Measurements from ENCODE around the gene METTL4. TPM values are rescaled to one million over a fixed set of nuclear protein-coding genes. Genes with fewer than 3 reads are reported as not detected.

METTL4 gene
- polyA plus RNA-seq, 2 of the 4 experiments (the other 2 are of a cell fraction) = 7.1 to 14.9 TPM

DNA sequence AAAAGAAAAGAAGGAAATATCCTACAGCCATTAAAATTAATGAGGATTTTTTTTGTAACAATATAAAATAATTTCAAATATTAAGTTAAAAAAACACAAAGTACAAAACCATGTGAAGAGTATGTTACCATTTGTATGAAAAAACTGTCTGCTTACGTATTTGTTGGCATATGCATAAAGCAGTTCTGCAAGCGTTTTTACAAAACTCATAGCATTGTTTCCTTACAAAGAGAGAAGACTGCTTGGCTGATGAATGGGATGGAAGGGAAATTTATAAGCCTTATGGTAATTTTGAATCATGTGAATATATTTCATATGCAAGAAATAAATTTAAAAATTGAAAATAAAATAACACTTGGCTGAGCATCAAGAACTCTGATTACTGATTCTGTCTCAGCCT, 63.1 kb downstream of the METTL4 start:
- Histone ChIP-seq H3K27ac (no peak overlapping the region), H3K4me2 (no peak overlapping the region), H3K4me3 (no peak overlapping the region), H3K4me1 (no peaks in the 10 kb centered on the region), H3K9me3 (no peaks in the 10 kb centered on the region)
- ATAC-seq = no peak
- POLR2A ChIA-PET = no interaction called here
- no peak for FAIRE-seq
- CTCF ChIA-PET = no interaction called here
- DNase-seq (ENCODE audit: low read depth in 1 of 2, low spot score in 1 of 2) = no peak
- TF ChIP-seq BCL3 (IDR thresholded peaks at IDR 0.05) (no peak), ATOH8 (CRISPR knock-in tag; IDR thresholded peaks at IDR 0.05; ENCODE audit: low read depth) (no peak), HOXA7 (CRISPR knock-in tag; IDR thresholded peaks at IDR 0.05) (no peak), JUN (IDR thresholded peaks at IDR 0.05) (no peak), TFCP2L1 (CRISPR knock-in tag; IDR thresholded peaks at IDR 0.05) (no peak), MAZ (IDR thresholded peaks at IDR 0.05; ENCODE audit: borderline replicate concordance, low read depth, low read length) (no peak), NPAS2 (CRISPR knock-in tag; IDR thresholded peaks at IDR 0.05; ENCODE audit: borderline replicate concordance) (no peak), ESRRA (IDR thresholded peaks at IDR 0.05; ENCODE audit: borderline replicate concordance, low read length) (no peak), RNF2 (IDR thresholded peaks at IDR 0.05; ENCODE audit: borderline replicate concordance, low read depth) (no peak)
- 90% methylated on average over 2 of the region's 2 CpGs for WGBS (ENCODE audit: missing lambda C conversion rate)

GRCh38 chr18:2504642-2505041, 66.7 kb downstream of the METTL4 start:
- no peaks in the 10 kb centered on the region for H3K4me1 ChIP-seq
- WGBS (ENCODE audit: missing lambda C conversion rate) = 100% methylated on average over 1 of the region's 1 CpG
- no peak for ATAC-seq
- H3K27ac ChIP-seq = no peak overlapping the region
- TF ChIP-seq FOSL2 (IDR thresholded peaks at IDR 0.05) = no peak
- TF ChIP-seq FOSL2 (CRISPR knock-in tag; IDR thresholded peaks at IDR 0.05) = no peak
- no peak for TF ChIP-seq ELK1 (IDR thresholded peaks at IDR 0.05; ENCODE audit: low read depth, low read length)
- no peak for TF ChIP-seq E2F6 (IDR thresholded peaks at IDR 0.05; ENCODE audit: borderline replicate concordance, low read depth)
- TF ChIP-seq JUN (IDR thresholded peaks at IDR 0.05) = no peak
- ChIA-PET CTCF (no interaction called here), POLR2A (no interaction called here)
- no peak for DNase-seq (ENCODE audit: low read depth in 1 of 2, low spot score in 1 of 2)
- no peak overlapping the region for H3K4me3 ChIP-seq
- no peaks in the 10 kb centered on the region for H3K9me3 ChIP-seq
- no peak for FAIRE-seq
- H3K4me2 ChIP-seq = no peak overlapping the region

DNA sequence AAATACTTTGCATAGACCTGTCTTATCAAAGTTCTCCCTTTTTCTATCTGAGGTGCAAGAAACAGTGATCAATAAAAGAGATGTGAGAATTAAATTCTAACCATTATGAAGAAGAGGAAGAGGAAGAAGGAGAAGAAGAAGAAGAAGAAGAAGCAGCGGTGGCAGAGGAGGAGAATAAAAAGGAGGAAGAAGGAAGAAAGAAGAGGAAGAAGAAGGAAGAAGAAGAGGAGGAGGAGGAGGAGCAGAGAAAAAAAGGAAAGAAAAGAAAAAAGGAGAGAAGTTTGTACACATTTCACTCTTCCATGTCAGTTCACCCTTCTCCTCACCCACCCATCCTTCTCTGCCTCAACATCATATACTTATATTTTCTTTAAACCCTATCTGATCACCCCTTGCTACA, 68.4 kb downstream of the METTL4 start:
- no peak overlapping the region for H3K4me2 ChIP-seq
- ChIA-PET POLR2A (no interaction called here), CTCF (no interaction called here)
- 33% methylated on average over 1 of the region's 1 CpG for WGBS (ENCODE audit: missing lambda C conversion rate)
- FAIRE-seq = no peak
- TF ChIP-seq, protein P1, sequence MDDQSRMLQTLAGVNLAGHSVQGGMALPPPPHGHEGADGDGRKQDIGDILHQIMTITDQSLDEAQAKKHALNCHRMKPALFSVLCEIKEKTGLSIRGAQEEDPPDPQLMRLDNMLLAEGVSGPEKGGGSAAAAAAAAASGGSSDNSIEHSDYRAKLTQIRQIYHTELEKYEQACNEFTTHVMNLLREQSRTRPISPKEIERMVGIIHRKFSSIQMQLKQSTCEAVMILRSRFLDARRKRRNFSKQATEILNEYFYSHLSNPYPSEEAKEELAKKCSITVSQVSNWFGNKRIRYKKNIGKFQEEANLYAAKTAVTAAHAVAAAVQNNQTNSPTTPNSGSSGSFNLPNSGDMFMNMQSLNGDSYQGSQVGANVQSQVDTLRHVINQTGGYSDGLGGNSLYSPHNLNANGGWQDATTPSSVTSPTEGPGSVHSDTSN (IDR thresholded peaks at IDR 0.05) = no peak
- no peak overlapping the region for H3K4me3 ChIP-seq
- ATAC-seq = no peak
- no peak overlapping the region for H3K27ac ChIP-seq
- no peak for DNase-seq (ENCODE audit: low read depth in 1 of 2, low spot score in 1 of 2)
- H3K9me3 ChIP-seq = no peaks in the 10 kb centered on the region
- H3K4me1 ChIP-seq = no peaks in the 10 kb centered on the region

- ChIA-PET POLR2A (no interaction called here), CTCF (interaction anchor here (1.7 kb wide), 1 partner anchor 40 kb away, joined by 3 read pairs; no protein-coding TSS in a partner anchor)
- Histone ChIP-seq H3K4me2 (no peak overlapping the region), H3K9me3 (no peaks in the 10 kb centered on the region), H3K4me1 (no peaks in the 10 kb centered on the region), H3K27ac (no peak overlapping the region), H3K4me3 (no peak overlapping the region)
- TF ChIP-seq EP300 (IDR thresholded peaks at IDR 0.05) (no peak), CEBPB (IDR thresholded peaks at IDR 0.05) (no peak), MAZ (IDR thresholded peaks at IDR 0.05; ENCODE audit: borderline replicate concordance, low read depth, low read length) (no peak)
- 33% methylated on average over 3 of the region's 3 CpGs for WGBS (ENCODE audit: missing lambda C conversion rate)
- no peak for ATAC-seq
- FAIRE-seq = no peak
- no peak for DNase-seq (ENCODE audit: low read depth in 1 of 2, low spot score in 1 of 2)
Observed at GRCh38 chr18:2502394-2502793, 68.9 kb downstream of the METTL4 start.

Measured in A549 (cell line).